HG03378 (cell line): ENCODE results near the gene ABI3BP.

Source experiments
- ATAC-seq: cut with Tn5 transposase; IDR thresholded peaks from one replicate; pipeline ENCODE4 v1.9.1; 2021; ENCODE audit warnings: mild to moderate bottlenecking, moderate library complexity; ENCODE audit not compliant: unreplicated experiment

Gene ABI3BP

GRCh38 chr3:100744671-100745070, 248.6 kb downstream of the ABI3BP start:
- ATAC-seq: no peak

DNA sequence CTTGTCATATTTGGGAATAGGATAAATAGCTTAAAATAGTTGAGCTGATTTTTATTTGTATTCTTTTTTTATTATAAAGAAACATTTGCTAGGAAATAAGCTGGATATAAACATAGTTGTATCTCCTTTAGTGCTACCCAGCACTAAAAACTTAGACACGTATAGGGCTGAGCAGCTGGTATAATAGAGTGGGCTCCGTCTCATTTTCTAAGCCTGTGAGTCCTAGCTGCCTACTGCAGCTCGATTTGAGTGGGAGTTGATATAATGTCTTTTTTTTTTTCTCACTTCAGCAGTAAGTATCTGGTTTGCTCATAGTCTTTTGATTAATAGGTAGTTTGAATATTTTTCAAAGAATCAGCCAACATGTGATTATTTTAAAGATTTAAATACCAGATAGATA, 249.7 kb downstream of the ABI3BP start:
- no peak for ATAC-seq

DNA sequence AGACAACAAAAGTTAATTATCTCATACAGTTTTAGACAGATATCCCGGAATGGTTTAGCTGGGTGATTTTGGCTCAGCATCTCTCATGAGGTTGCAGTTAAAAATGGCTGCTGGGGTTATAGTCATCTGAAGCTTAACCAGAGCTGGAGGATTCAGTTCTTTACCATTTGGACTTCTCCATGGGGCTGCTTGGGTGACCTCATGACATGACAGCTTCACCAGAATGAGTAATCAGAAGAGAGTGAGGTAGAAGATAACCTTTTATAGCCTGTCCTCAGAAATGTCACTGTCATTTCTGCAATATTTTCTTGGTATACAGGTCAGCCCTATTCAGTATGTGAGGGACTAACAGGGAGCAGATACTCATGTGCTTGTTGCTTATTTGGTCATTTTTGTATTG, 253.0 kb downstream of the ABI3BP start:
- no peak for ATAC-seq

GRCh38 chr3:100737334-100737733, 255.9 kb downstream of the ABI3BP start:
- no peak for ATAC-seq

DNA sequence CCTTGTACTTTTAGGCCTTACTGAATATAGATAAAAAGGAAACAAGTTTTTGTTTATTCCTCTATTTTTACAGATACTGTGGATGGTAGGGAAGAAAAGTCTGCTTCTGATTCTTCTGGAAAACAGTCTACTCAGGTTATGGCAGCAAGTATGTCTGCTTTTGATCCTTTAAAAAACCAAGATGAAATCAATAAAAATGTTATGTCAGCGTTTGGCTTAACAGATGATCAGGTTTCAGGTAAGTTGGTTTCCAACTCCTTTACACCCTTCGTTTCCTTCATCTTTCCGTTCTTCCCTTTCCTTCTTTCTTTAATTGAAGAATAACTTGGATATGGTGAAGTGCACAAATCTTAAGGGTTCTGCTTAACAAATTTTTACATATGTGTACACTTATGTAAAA, 260.8 kb downstream of the ABI3BP start:
- ATAC-seq: no peak

DNA sequence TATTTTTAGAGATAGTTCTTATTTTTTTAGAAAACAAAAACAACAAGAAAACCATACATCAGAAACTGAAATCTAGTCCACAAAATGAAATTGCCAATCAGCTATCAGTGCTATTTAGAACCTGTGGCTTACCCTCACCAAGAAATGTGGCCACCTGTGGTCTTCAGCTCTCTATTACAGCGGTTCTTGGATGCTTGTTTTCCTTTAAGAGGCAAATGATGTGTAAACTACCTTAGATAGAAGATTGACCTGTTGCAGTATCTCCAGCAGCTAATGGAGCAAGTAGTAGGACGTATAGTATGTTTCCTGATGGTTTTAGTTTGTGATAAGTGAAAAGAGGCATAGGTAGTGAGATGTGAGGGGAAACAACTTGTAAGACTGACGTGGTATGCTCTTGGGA, 262.7 kb downstream of the ABI3BP start:
- ATAC-seq: no peak

DNA sequence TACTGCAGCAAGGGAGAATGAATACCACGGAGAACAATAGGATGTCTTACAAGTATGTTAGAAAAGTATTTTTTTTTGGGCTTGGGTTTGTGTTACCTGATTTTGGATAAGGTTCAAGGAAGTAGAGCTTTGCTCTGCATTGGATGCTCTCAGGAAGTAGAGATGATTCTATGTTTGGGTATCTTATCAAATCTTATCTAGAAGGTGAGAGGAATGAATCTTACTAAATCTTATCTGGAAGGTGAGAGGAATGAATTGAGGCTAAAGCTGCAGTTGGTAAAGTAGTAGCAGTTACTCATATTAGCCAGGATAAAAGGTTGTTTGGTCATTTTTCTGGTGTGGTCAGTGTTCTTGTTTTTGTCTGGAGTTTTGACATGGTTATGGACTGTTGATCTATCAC, 266.5 kb downstream of the ABI3BP start:
- no peak for ATAC-seq

- ATAC-seq: no peak
Measured at GRCh38 chr3:100725935-100726513, 267.2 kb downstream of the ABI3BP start.

DNA sequence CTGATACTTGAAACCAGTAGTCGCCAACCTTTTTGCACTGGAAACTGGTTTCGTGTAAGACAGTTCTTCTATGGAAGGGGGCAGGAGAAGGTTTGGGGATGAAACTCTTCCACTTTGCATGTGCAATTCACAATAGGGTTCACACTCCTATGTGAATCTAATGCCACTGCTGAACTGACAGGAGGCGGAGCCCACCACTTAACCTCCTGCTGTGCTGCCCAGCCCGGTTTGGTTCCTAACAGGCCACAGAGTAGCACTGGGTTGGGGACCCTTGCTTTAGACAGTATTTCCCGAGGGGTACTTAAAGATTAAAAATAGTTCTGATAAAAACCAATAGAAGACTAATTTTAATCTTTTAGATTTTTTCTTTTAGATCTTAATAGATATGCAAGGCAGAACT, 272.8 kb downstream of the ABI3BP start:
- ATAC-seq: no peak

GRCh38 chr3:100719136-100719535, 274.1 kb downstream of the ABI3BP start:
- no peak for ATAC-seq

- no peak for ATAC-seq
Measured at GRCh38 chr3:100717637-100718487, 275.4 kb downstream of the ABI3BP start.

GRCh38 chr3:100717063-100717462, 276.2 kb downstream of the ABI3BP start:
- no peak for ATAC-seq

- ATAC-seq: no peak
Measured at GRCh38 chr3:100715176-100715575, 278.0 kb downstream of the ABI3BP start.

GRCh38 chr3:100710261-100710968, 282.8 kb downstream of the ABI3BP start:
- peak; percentile 46 for ATAC-seq

GRCh38 chr3:100709842-100710260, 283.4 kb downstream of the ABI3BP start:
- ATAC-seq: no peak

DNA sequence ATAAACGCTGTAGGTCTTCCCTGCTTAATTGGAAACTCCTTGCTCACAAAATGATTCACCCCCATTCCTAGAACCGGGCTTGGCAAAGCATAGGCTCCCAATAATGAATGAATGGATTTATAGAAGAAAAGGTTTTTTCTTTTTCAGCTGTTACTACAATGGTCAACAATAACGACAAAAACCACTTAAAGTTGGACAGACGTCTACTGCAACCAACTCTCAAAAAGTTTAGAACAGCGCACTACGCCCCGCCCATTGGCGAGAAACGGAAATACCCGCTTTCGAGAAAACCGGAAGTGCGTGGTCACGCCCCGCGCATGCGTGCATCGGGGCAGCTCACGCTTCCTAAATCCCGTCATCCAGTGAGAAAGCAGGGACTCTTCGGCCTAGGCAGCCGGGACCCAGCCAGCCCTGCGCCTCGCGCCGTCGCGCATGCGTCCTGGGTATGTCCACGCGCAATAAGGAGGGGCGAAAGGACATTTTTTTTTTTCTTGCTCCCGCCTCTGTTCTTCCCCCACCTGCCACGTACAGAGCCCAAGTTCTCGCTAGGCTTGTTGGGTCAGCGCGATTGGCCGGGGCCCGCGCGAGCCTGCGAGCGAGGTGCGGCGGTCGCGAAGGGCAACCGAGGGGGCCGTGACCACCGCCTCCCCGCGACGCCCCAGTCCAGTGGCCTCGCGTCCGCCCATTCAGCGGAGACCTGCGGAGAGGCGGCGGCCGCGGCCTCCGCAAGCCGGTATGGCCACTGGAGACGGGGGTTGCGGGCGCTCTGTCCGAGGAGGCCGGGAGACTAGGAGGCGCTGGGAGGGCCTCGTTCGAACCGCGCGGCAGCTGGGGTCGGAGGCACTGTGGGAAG, 284.0 kb downstream of the ABI3BP start, which contains the start of gene TFG:
Gene TFG (plus strand): TSS at position 506 of the 853 bp plus-strand sequence. CDS start 4,192 bp downstream, outside the sequence.
- ATAC-seq: peak; percentile 93

- ATAC-seq: no peak
Measured at GRCh38 chr3:100708644-100708988, 284.6 kb downstream of the ABI3BP start.

GRCh38 chr3:100706365-100706764, 286.9 kb downstream of the ABI3BP start:
- no peak for ATAC-seq

DNA sequence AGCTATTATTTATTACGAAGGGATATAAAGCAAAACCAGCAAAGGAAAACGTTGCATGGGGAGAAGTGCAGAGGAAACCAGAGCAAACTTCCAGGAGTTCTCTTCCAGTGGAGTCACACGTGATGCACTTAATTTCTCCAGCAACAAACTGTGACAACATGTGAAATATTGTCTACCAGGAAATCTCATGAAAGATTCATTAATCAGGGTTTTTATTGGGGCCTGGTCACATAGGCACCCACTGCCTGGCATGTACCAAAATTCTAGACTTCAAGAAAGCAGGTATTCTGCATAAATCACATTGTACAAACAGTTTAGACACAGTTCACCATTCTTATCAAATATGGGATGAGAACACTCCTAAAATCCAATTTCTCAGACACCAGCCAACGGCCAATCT, 289.4 kb downstream of the ABI3BP start:
- no peak for ATAC-seq

- ATAC-seq: no peak
Measured at GRCh38 chr3:100702980-100703345, 290.3 kb downstream of the ABI3BP start.
